Right lobe of liver (tissue), 4 donors: ENCODE data around the gene TLL1.

ENCODE experiments used
- CTCF ChIP-seq, 4 donors: fragments of 200-600 bp in 3 of 4; fragments of 450-650 bp in 1 of 4; IDR thresholded peaks; one replicate each; pipeline versions ENCODE4 v1.5.1 to v1.8.0; 2016 to 2022; ENCODE audit warnings: antibody characterized with exemption in 4 of 4, mild to moderate bottlenecking in 2 of 4
- POLR2A ChIP-seq: fragments of 450-650 bp; IDR thresholded peaks from one replicate; pipeline ENCODE4 v1.6.1; 2017; ENCODE audit warnings: antibody characterized with exemption, mild to moderate bottlenecking
- donor health status: DM: no; HTN: no; CAD: no.
- donor health status: DM: no; HTN: no; CAD: no.
- donor health status: DM: no; HTN: yes; CAD: no.

- TF ChIP-seq CTCF (IDR thresholded peaks at IDR 0.05) (no peak), POLR2A (no peak)
Observed at GRCh38 chr4:166012129-166013030, 139.3 kb downstream of the TLL1 start.
